ENCODE results near the gene SV2B.

GRCh38 chr15:91104111-91104510 is 4.1 kb downstream of the SV2B start:
- TF ChIP-seq CTCF (IDR thresholded peaks at IDR 0.05; ENCODE audit: insufficient read depth, low read depth, low read length) (no peak), EZH2 (IDR thresholded peaks at IDR 0.05; ENCODE audit: insufficient read depth, low read length) (no peak)

Measured in astrocyte (in vitro differentiated cells and primary cell).